H1 (cell line): ENCODE measurements around the gene KLRK1. TPM values are rescaled to one million over a fixed set of nuclear protein-coding genes. Genes with fewer than 3 reads are reported as not detected.
"Not testable (repeated sequence)": the region's sequence is repeated elsewhere in the genome, so short reads cannot be mapped to it uniquely, and the experiment has no call there.

Source experiments
- CTCF ChIA-PET: fragments of 300-600 bp; sonication (Branson Sonifier 250); formaldehyde crosslinking; loops from one replicate; lab custom pipeline; 2021; ENCODE audit not compliant: partially characterized antibody; lab: Charles Lee
- POLR2A ChIA-PET: fragments of 300-600 bp; sonication (Branson Sonifier 250); formaldehyde crosslinking; loops from one replicate; lab custom pipeline; 2021; ENCODE audit warnings: inconsistent platforms; ENCODE audit not compliant: partially characterized antibody; lab: Charles Lee
- DNase-seq, 2 experiments: peaks; one replicate each; pipeline versions ENCODE4 v3.0.0 to v3.0.0-alpha.2; 2010 to 2022; ENCODE audit warnings: low spot score in 2 of 2, low read depth in 1 of 2, mixed read lengths in 1 of 2
- FAIRE-seq: peaks from 2 replicates; lab custom pipeline; 2011; peaks lifted over from hg19 to GRCh38; lab: Jason Lieb, UNC
- H2AFZ ChIP-seq: 2 replicates; pipeline ENCODE4 v1.8.1; 2012; ENCODE audit warnings: low read length, inconsistent platforms
- H2AK5ac ChIP-seq: 2 replicates; pipeline ENCODE4 v1.6.1; 2013; ENCODE audit warnings: low read depth, low read length
- H2BK120ac ChIP-seq: replicated peaks from 2 replicates; pipeline ENCODE3; 2013; ENCODE audit warnings: low read depth, low read length, inconsistent platforms
- H2BK12ac ChIP-seq: 2 replicates; pipeline ENCODE4 v1.6.1; 2013; ENCODE audit warnings: low read depth, low read length
- H2BK15ac ChIP-seq: 2 replicates; pipeline ENCODE4 v1.6.1; 2013; ENCODE audit warnings: low read length
- H2BK20ac ChIP-seq: 2 replicates; pipeline ENCODE4 v1.6.1; 2013; ENCODE audit warnings: low read length
- H2BK5ac ChIP-seq: 2 replicates; pipeline ENCODE4 v1.6.1; 2013; ENCODE audit warnings: low read depth, low read length
- H3K14ac ChIP-seq: 2 replicates; pipeline ENCODE4 v1.6.1; 2013; ENCODE audit warnings: inconsistent platforms; ENCODE audit not compliant: insufficient read length
- H3K18ac ChIP-seq: 2 replicates; pipeline ENCODE4 v1.6.1; 2013; ENCODE audit warnings: low read length; ENCODE audit errors: extremely low read depth
- H3K23ac ChIP-seq: 2 replicates; pipeline ENCODE4 v1.6.1; 2013; ENCODE audit warnings: inconsistent platforms; ENCODE audit not compliant: insufficient read length
- H3K23me2 ChIP-seq: 2 replicates; pipeline ENCODE4 v1.6.1; 2013; ENCODE audit warnings: low read depth, low read length
- H3K27ac ChIP-seq: 2 replicates; pipeline ENCODE4 v1.6.1; 2011; ENCODE audit warnings: low read depth, low read length, inconsistent platforms
- H3K27me3 ChIP-seq, 4 experiments: replicated peaks in 1 of 4; 1 replicate in 1 of 4; 2 replicates in 3 of 4; pipeline versions ENCODE4 v1.6.1 to v1.8.1; 2011 to 2013; ENCODE audit warnings: low read length in 3 of 4, mild to moderate bottlenecking in 3 of 4, inconsistent platforms in 2 of 4, mixed read lengths in 2 of 4, moderate library complexity in 1 of 4; ENCODE audit not compliant: control insufficient read depth in 3 of 4, insufficient read depth in 3 of 4; ENCODE audit errors: extremely low read depth in 1 of 4
- H3K36me3 ChIP-seq, 4 experiments: 2 replicates each; pipeline versions ENCODE4 v1.6.1 to v1.8.1; 2011 to 2013; ENCODE audit warnings: mild to moderate bottlenecking in 4 of 4, low read length in 3 of 4, moderate library complexity in 2 of 4, control low read depth in 1 of 4, inconsistent platforms in 1 of 4; ENCODE audit not compliant: insufficient read depth in 4 of 4, control insufficient read depth in 2 of 4
- H3K4ac ChIP-seq: replicated peaks from 2 replicates; pipeline ENCODE3; 2013; ENCODE audit warnings: low read length, low read depth, mixed read lengths, inconsistent platforms; ENCODE audit not compliant: insufficient read length
- H3K4me1 ChIP-seq, 4 experiments: replicated peaks in 1 of 4; 1 replicate in 1 of 4; 2 replicates in 3 of 4; pipeline versions ENCODE4 v1.6.1 to v1.8.1; 2011 to 2013; ENCODE audit warnings: low read length in 3 of 4, inconsistent platforms in 2 of 4, mixed read lengths in 1 of 4; ENCODE audit not compliant: insufficient read depth in 4 of 4, control insufficient read depth in 3 of 4
- H3K4me2 ChIP-seq, 2 experiments: 2 replicates each; pipeline versions ENCODE4 v1.6.1 to v1.8.1; 2011 to 2013; ENCODE audit warnings: low read depth in 2 of 2, low read length in 2 of 2, control low read depth in 1 of 2, inconsistent platforms in 1 of 2, mild to moderate bottlenecking in 1 of 2; ENCODE audit not compliant: insufficient read depth in 1 of 2
- H3K4me3 ChIP-seq, 4 experiments: fragments of 200-600, 300-600 bp in 1 of 4; sonication (generic), shearing (Covaris generic), sonication (Bioruptor Twin) in 1 of 4; 2 replicates each; pipeline versions ENCODE4 v1.5.1 to v1.8.1; 2011 to 2016; ENCODE audit warnings: low read length in 4 of 4, low read depth in 3 of 4, control low read depth in 2 of 4, inconsistent platforms in 2 of 4, mild to moderate bottlenecking in 2 of 4, mixed read lengths in 1 of 4, moderate library complexity in 1 of 4; ENCODE audit not compliant: insufficient read depth in 2 of 4; ENCODE audit errors: extremely low read depth in 1 of 4
- H3K56ac ChIP-seq: replicated peaks from 2 replicates; pipeline ENCODE3; 2013; ENCODE audit warnings: low read depth, mild to moderate bottlenecking, mixed read lengths, low read length, inconsistent platforms; ENCODE audit not compliant: insufficient read length
- H3K79me1 ChIP-seq: 2 replicates; pipeline ENCODE4 v1.6.1; 2013; ENCODE audit warnings: low read depth, low read length, control low read depth
- H3K79me2 ChIP-seq, 2 experiments: 2 replicates each; pipeline versions ENCODE4 v1.6.1 to v1.8.1; 2012 to 2013; ENCODE audit warnings: low read length in 2 of 2, mild to moderate bottlenecking in 2 of 2, inconsistent platforms in 1 of 2; ENCODE audit not compliant: insufficient read depth in 2 of 2, control insufficient read depth in 1 of 2
- H3K9ac ChIP-seq, 4 experiments: replicated peaks in 1 of 4; 1 replicate in 1 of 4; 2 replicates in 3 of 4; pipeline versions ENCODE4 v1.6.1 to v1.8.1; 2011 to 2013; ENCODE audit warnings: low read depth in 3 of 4, low read length in 3 of 4, control low read depth in 2 of 4, mild to moderate bottlenecking in 2 of 4, moderate library complexity in 2 of 4, inconsistent platforms in 1 of 4; ENCODE audit errors: extremely low read depth in 1 of 4
- H3K9me3 ChIP-seq, 2 experiments: 2 replicates each; pipeline versions ENCODE4 v1.6.1 to v1.8.1; 2012 to 2013; ENCODE audit warnings: mild to moderate bottlenecking in 2 of 2, moderate library complexity in 2 of 2, control low read depth in 1 of 2, inconsistent platforms in 1 of 2, low read depth in 1 of 2, low read length in 1 of 2, mixed read lengths in 1 of 2; ENCODE audit not compliant: insufficient read depth in 2 of 2
- H4K20me1 ChIP-seq, 2 experiments: replicated peaks in 1 of 2; 2 replicates each; pipeline versions ENCODE3 to v1.8.1; 2011 to 2013; ENCODE audit warnings: inconsistent platforms in 2 of 2, low read length in 2 of 2, mild to moderate bottlenecking in 1 of 2; ENCODE audit not compliant: insufficient read depth in 2 of 2, control insufficient read depth in 1 of 2
- H4K5ac ChIP-seq: 2 replicates; pipeline ENCODE4 v1.6.1; 2013; ENCODE audit warnings: low read length, low read depth, mixed read lengths, inconsistent platforms; ENCODE audit not compliant: insufficient read length
- H4K8ac ChIP-seq: 2 replicates; pipeline ENCODE4 v1.8.0; 2013; ENCODE audit warnings: mild to moderate bottlenecking, moderate library complexity, low read length, inconsistent platforms; ENCODE audit not compliant: insufficient read depth; ENCODE audit errors: extremely low read depth
- H4K91ac ChIP-seq: replicated peaks from 2 replicates; pipeline ENCODE3; 2013; ENCODE audit warnings: low read length, mixed read lengths, inconsistent platforms; ENCODE audit not compliant: insufficient read length
- ATF2 ChIP-seq: IDR thresholded peaks from 2 replicates; pipeline ENCODE4 v1.6.1; 2012; ENCODE audit warnings: low read length, inconsistent platforms
- E2F6 ChIP-seq: IDR thresholded peaks from 2 replicates; pipeline ENCODE4 v1.6.1; 2012; ENCODE audit warnings: inconsistent platforms
- POU5F1 ChIP-seq: IDR thresholded peaks from 2 replicates; pipeline ENCODE4 v1.6.1; 2011; ENCODE audit warnings: low read depth, mild to moderate bottlenecking, low read length, moderate library complexity
- RBBP5 ChIP-seq: IDR thresholded peaks from 2 replicates; pipeline ENCODE4 v1.7.1; 2012; ENCODE audit warnings: low read depth, mild to moderate bottlenecking, inconsistent platforms, low read length, moderate library complexity, borderline replicate concordance
- SP1 ChIP-seq: IDR thresholded peaks from 2 replicates; pipeline ENCODE4 v1.6.1; 2011; ENCODE audit warnings: low read depth, low read length
- SP2 ChIP-seq: IDR thresholded peaks from 2 replicates; pipeline ENCODE4 v1.6.1; 2012; ENCODE audit warnings: mild to moderate bottlenecking, low read length, inconsistent platforms
- TAF7 ChIP-seq: optimal IDR thresholded peaks from 2 replicates; pipeline ENCODE3; 2011; ENCODE audit warnings: low read depth, mild to moderate bottlenecking, inconsistent platforms, low read length, moderate library complexity, borderline replicate concordance
- WGBS, 2 experiments: shearing (Covaris generic) in 1 of 2; methylation state at CpG; one replicate each; pipeline versions ENCODE4 v1.1.6 to v1.1.7; 2013 to 2015; ENCODE audit warnings: low lambda C conversion rate in 2 of 2, mixed read lengths in 2 of 2, inconsistent platforms in 1 of 2, low coverage in 1 of 2, missing lambda C conversion rate in 1 of 2; ENCODE audit not compliant: insufficient replicate concordance in 2 of 2, insufficient coverage in 1 of 2, insufficient read length in 1 of 2; ENCODE audit errors: extremely low coverage in 1 of 2, missing lambda C conversion rate in 1 of 2; 5-methylcytosine and 5-hydroxymethylcytosine counted together
- polyA plus RNA-seq, 7 experiments: library from polyadenylated mRNA; depleted of rRNA in 3 of 7; stranded (reverse) in 5 of 7; unstranded in 2 of 7; fragments of >200 nt in 5 of 7; fragments of 200-250 nt in 2 of 7; gene quantifications; 1 replicate in 5 of 7; 2 replicates in 1 of 7; 4 replicates in 1 of 7; pipeline versions ENCODE4 v1.2.1 to v1.2.3, GENCODE V29; 2011 to 2013; ENCODE audit warnings: missing spikeins in 2 of 7, mixed read lengths in 2 of 7
- total RNA-seq: library from RNA; stranded (reverse); fragmentation: NEBNext Ultra II Directional; extraction: Animal tissue kit (Norgen Biotek cat#: 25700); gene quantifications from 2 replicates; pipeline ENCODE4 v1.2.1, GENCODE V29; 2021

Gene KLRK1
- total and polyA plus RNA-seq, 2 of the 8 experiments (the other 6 are each of a cell fraction or from before 2014, with no cell fraction given): not detected

GRCh38 chr12:10381928-10382628, 7.8 kb downstream of the KLRK1 start (continued):
- TF ChIP-seq ATF2 (no peak), RBBP5 (no peak), SP1 (no peak), E2F6 (no peak), POU5F1 (no peak), SP2 (no peak), TAF7 (no peak)

- H3K27ac ChIP-seq, FAIRE-seq, H3K4me3 ChIP-seq, CTCF ChIA-PET, H2AFZ ChIP-seq, H3K4ac ChIP-seq, H3K56ac ChIP-seq, H3K36me3 ChIP-seq, H3K9ac ChIP-seq, H3K9me3 ChIP-seq, H4K91ac ChIP-seq, H3K27me3 ChIP-seq, H2BK20ac ChIP-seq, H2BK12ac ChIP-seq, H3K4me1 ChIP-seq, H3K79me1 ChIP-seq, H3K18ac ChIP-seq, H4K5ac ChIP-seq, H3K23ac ChIP-seq, POLR2A ChIA-PET, H2BK15ac ChIP-seq, H2BK5ac ChIP-seq, H3K79me2 ChIP-seq, DNase-seq, H4K20me1 ChIP-seq, H2AK5ac ChIP-seq, H4K8ac ChIP-seq, H3K23me2 ChIP-seq, H3K14ac ChIP-seq, H2BK120ac ChIP-seq, H3K4me2 ChIP-seq: not testable (repeated sequence)
- WGBS, 2 experiments: 100% methylated on average over 1 of the region's 2 CpGs; no CpG with 5 or more reads in 1 of the 2 experiments
These were observed 11.1 kb downstream of the KLRK1 start for GRCh38 chr12:10378737-10379136.
